ENCODE data around the gene C1orf94. TPM values are rescaled to one million over a fixed set of nuclear protein-coding genes. Genes with fewer than 3 reads are reported as not detected.

The C1orf94 gene
- total and polyA plus RNA-seq, 2 donors (not counting 1 experiment from before 2014, with no cell fraction given), result not detected

DNA sequence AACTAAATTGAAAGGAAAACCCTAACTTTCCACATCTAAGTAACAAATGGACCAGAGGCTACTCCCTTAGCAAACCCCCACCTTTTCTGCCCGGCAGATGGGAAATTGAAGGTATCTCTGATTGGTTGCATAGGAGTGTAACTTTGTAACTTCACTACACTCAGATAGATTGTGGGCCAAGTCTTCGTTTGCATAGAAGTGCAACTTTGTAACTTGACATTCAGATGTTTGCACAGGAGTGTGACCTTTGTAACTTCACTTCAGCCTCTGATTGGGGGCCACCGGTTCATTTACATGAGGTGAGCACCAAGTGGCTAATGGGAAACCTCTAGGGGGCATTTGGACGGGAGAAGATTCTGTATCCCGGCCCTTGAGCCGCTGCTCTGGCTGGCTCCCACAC is 59.4 kb downstream of the C1orf94 start:
- no peaks in the 10 kb centered on the region for H3K79me2 ChIP-seq (ENCODE audit: control insufficient read depth, insufficient read depth, low read length)
- H3K4me2 ChIP-seq (replicated peaks; ENCODE audit: low read depth, low read length, poor library complexity, severe bottlenecking), result no peak overlapping the region
- Mint-ChIP-seq H3K27me3 (peaks cover 13% of the 10 kb centered on the region), H3K4me3 (no peak overlapping the region), H3K9me3 (ENCODE audit: insufficient read depth) (peaks cover 6% of the 10 kb centered on the region), H3K27ac (no peak overlapping the region), H3K4me1 (no peaks in the 10 kb centered on the region)
- no peak overlapping the region for H2AFZ ChIP-seq (ENCODE audit: insufficient read depth, low read depth, low read length, poor library complexity, severe bottlenecking)
- no peak overlapping the region for H3K9ac ChIP-seq (ENCODE audit: low read length)
- H3K27me3 ChIP-seq (replicated peaks in 1 of 4; ENCODE audit: control extremely low read depth in 1 of 4, control insufficient read depth in 3 of 4, insufficient read depth in 4 of 4, low read length in 3 of 4), result no peaks in the 10 kb centered on the region
- WGBS (ENCODE audit: insufficient coverage), result 69% methylated on average over 2 of the region's 6 CpGs
- H3K9me3 ChIP-seq (ENCODE audit: control extremely low read depth in 1 of 3, control insufficient read depth in 2 of 3, insufficient read depth in 1 of 3, low read length in 2 of 3), result peaks cover 0 to 4% (median 0%) of the 10 kb centered on the region in 3 donors
- no peak overlapping the region for H3K4me3 ChIP-seq (ENCODE audit: control extremely low read depth in 1 of 5, extremely low read depth in 1 of 5, insufficient read depth in 1 of 5, low read depth in 2 of 5, low read length in 4 of 5)
- no peaks in the 10 kb centered on the region for H4K20me1 ChIP-seq (ENCODE audit: control insufficient read depth, insufficient read depth, low read length, poor library complexity, severe bottlenecking)
- POLR2A ChIA-PET, result no interaction called here
- H3K4me1 ChIP-seq (ENCODE audit: control insufficient read depth in 2 of 2, insufficient read depth in 2 of 2, low read length in 2 of 2), result no peaks in the 10 kb centered on the region
- intact Hi-C loops (cut with micrococcal nuclease), result no loop called here
- ATAC-seq (ENCODE audit: low read depth), result no peak
- no peak overlapping the region for H3K27ac ChIP-seq (ENCODE audit: low read length in 2 of 2)
- DNase-seq, result no peak
- no peak for TF ChIP-seq EZH2 (IDR thresholded peaks at IDR 0.05; ENCODE audit: borderline replicate concordance, insufficient read depth, low read depth, low read length, poor library complexity, severe bottlenecking)
- TF ChIP-seq, protein P1, sequence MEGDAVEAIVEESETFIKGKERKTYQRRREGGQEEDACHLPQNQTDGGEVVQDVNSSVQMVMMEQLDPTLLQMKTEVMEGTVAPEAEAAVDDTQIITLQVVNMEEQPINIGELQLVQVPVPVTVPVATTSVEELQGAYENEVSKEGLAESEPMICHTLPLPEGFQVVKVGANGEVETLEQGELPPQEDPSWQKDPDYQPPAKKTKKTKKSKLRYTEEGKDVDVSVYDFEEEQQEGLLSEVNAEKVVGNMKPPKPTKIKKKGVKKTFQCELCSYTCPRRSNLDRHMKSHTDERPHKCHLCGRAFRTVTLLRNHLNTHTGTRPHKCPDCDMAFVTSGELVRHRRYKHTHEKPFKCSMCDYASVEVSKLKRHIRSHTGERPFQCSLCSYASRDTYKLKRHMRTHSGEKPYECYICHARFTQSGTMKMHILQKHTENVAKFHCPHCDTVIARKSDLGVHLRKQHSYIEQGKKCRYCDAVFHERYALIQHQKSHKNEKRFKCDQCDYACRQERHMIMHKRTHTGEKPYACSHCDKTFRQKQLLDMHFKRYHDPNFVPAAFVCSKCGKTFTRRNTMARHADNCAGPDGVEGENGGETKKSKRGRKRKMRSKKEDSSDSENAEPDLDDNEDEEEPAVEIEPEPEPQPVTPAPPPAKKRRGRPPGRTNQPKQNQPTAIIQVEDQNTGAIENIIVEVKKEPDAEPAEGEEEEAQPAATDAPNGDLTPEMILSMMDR (IDR thresholded peaks at IDR 0.05), result no peak
- no peaks in the 10 kb centered on the region for H3K36me3 ChIP-seq (replicated peaks in 1 of 2; ENCODE audit: control extremely low read depth in 1 of 2, control insufficient read depth in 1 of 2, extremely low read depth in 1 of 2, insufficient read depth in 2 of 2, low read length in 1 of 2)
- CTCF ChIA-PET, result no interaction called here

DNA sequence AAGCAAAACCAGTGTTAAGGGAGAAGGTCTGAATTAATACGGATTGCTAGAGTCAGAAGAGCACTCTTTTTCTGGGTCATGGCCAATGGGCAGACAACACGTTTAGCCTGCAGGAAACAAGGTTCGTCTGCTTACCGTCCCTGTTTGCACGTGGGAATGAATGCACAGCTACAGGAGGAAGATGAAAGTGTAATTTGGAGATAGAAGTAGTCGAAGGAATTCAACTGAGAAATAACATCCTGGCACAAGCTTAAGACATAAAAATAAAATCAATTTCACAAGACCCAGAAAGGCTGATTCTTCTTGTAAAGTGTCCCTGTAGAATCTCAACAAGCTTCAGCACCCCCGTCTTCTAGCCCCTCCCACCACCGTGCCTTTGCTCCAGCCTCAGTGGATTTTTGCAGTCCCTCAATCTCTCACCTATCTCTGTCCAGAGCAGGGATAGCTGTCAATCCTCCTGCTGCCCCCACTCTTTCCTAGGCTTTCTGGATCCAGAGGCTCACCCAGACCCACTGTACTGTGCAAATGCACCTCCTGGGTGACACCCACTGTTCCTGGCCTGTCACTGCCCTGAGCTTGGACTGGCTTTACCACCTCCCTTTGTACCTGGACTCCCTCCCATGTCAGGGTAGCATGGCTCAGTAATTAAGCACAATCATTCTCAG is 60.6 kb downstream of the C1orf94 start:
- no peaks in the 10 kb centered on the region for H3K4me1 ChIP-seq (ENCODE audit: control insufficient read depth in 2 of 2, insufficient read depth in 2 of 2, low read length in 2 of 2)
- DNase-seq (no peak), ATAC-seq (ENCODE audit: low read depth) (no peak)
- Mint-ChIP-seq H3K27me3 (peaks cover 7% of the 10 kb centered on the region), H3K9me3 (ENCODE audit: insufficient read depth) (peaks cover 6% of the 10 kb centered on the region), H3K4me3 (no peak overlapping the region), H3K4me1 (no peaks in the 10 kb centered on the region), H3K27ac (no peak overlapping the region)
- intact Hi-C loops (cut with micrococcal nuclease), result no loop called here
- H3K27ac ChIP-seq (ENCODE audit: low read length in 2 of 2), result no peak overlapping the region
- H3K4me2 ChIP-seq (replicated peaks; ENCODE audit: low read depth, low read length, poor library complexity, severe bottlenecking), result no peak overlapping the region
- WGBS (ENCODE audit: insufficient coverage), result 85% methylated on average over 6 of the region's 8 CpGs
- H3K9ac ChIP-seq (ENCODE audit: low read length), result no peak overlapping the region
- H2AFZ ChIP-seq (ENCODE audit: insufficient read depth, low read depth, low read length, poor library complexity, severe bottlenecking), result no peak overlapping the region
- no peak overlapping the region for H3K4me3 ChIP-seq (ENCODE audit: control extremely low read depth in 1 of 5, extremely low read depth in 1 of 5, insufficient read depth in 1 of 5, low read depth in 2 of 5, low read length in 4 of 5)
- no peaks in the 10 kb centered on the region for H3K79me2 ChIP-seq (ENCODE audit: control insufficient read depth, insufficient read depth, low read length)
- no peaks in the 10 kb centered on the region for H3K27me3 ChIP-seq (replicated peaks in 1 of 4; ENCODE audit: control extremely low read depth in 1 of 4, control insufficient read depth in 3 of 4, insufficient read depth in 4 of 4, low read length in 3 of 4)
- peaks cover 0 to 4% (median 2%) of the 10 kb centered on the region in 3 donors for H3K9me3 ChIP-seq (ENCODE audit: control extremely low read depth in 1 of 3, control insufficient read depth in 2 of 3, insufficient read depth in 1 of 3, low read length in 2 of 3)
- no peaks in the 10 kb centered on the region for H3K36me3 ChIP-seq (replicated peaks in 1 of 2; ENCODE audit: control extremely low read depth in 1 of 2, control insufficient read depth in 1 of 2, extremely low read depth in 1 of 2, insufficient read depth in 2 of 2, low read length in 1 of 2)
- ChIA-PET CTCF (no interaction called here), POLR2A (no interaction called here)
- H4K20me1 ChIP-seq (ENCODE audit: control insufficient read depth, insufficient read depth, low read length, poor library complexity, severe bottlenecking), result no peaks in the 10 kb centered on the region
- no peak for TF ChIP-seq EZH2 (IDR thresholded peaks at IDR 0.05; ENCODE audit: borderline replicate concordance, insufficient read depth, low read depth, low read length, poor library complexity, severe bottlenecking)
- TF ChIP-seq, protein P1 (IDR thresholded peaks at IDR 0.05), result no peak
